Endothelial cell of umbilical vein (primary cell): Measurements from ENCODE around the gene RFPL4A. TPM values are rescaled to one million over a fixed set of nuclear protein-coding genes. Genes with fewer than 3 reads are reported as not detected.

Experiments
- BruUV-seq: library from RNA; stranded (reverse); fragments of 400-500 nt; replicated peaks from 2 replicates; lab custom pipeline; 2021; lab: Mats Ljungman, UMichigan
- CTCF ChIA-PET: fragments of 300-600, 350-600 bp; sonication (Branson Sonifier 250); formaldehyde crosslinking; loops from one replicate; lab custom pipeline; 2021; ENCODE audit warnings: antibody characterized with exemption, inconsistent platforms; lab: Charles Lee
- POLR2A ChIA-PET: fragments of 300-600, 350-600 bp; sonication (Branson Sonifier 250); formaldehyde crosslinking; loops from one replicate; lab custom pipeline; 2021; ENCODE audit warnings: antibody characterized with exemption, inconsistent platforms; lab: Charles Lee
- DNase-seq: peaks from one replicate; pipeline ENCODE4 v3.0.0-alpha.2; 2011; ENCODE audit warnings: low read depth, low spot score
- FAIRE-seq: peaks from 2 replicates; lab custom pipeline; 2011; peaks lifted over from hg19 to GRCh38; lab: Jason Lieb, UNC
- H2AFZ ChIP-seq: 2 replicates; pipeline ENCODE4 v1.6.0; 2012; ENCODE audit warnings: low read depth, low read length, control low read depth, inconsistent platforms
- H3K27ac ChIP-seq: 2 replicates; pipeline ENCODE4 v1.5.1; 2011; ENCODE audit warnings: low read depth, mild to moderate bottlenecking, control low read depth, low read length, moderate library complexity; ENCODE audit not compliant: insufficient read depth
- H3K27me3 ChIP-seq, 2 experiments: 2 replicates each; pipeline versions ENCODE4 v1.6.0 to v1.6.1; 2011; ENCODE audit warnings: low read length in 2 of 2, mixed read lengths in 1 of 2; ENCODE audit not compliant: control insufficient read depth in 2 of 2, insufficient read depth in 2 of 2
- H3K36me3 ChIP-seq, 2 experiments: 2 replicates in 1 of 2; 3 replicates in 1 of 2; pipeline ENCODE4 v1.5.1; 2011; ENCODE audit warnings: low read length in 2 of 2, mild to moderate bottlenecking in 1 of 2, moderate library complexity in 1 of 2; ENCODE audit not compliant: control insufficient read depth in 2 of 2, insufficient read depth in 2 of 2; ENCODE audit errors: extremely low read depth in 1 of 2
- H3K4me1 ChIP-seq: 3 replicates; pipeline ENCODE4 v1.5.1; 2011; ENCODE audit warnings: mild to moderate bottlenecking, low read length; ENCODE audit not compliant: control insufficient read depth, insufficient read depth; ENCODE audit errors: extremely low read depth
- H3K4me2 ChIP-seq: 2 replicates; pipeline ENCODE4 v1.6.1; 2011; ENCODE audit warnings: low read length, control low read depth, mixed read lengths; ENCODE audit not compliant: insufficient read depth
- H3K4me3 ChIP-seq, 3 experiments: fragments of 200-600 bp in 1 of 3; sonication (generic), shearing (Covaris generic) in 1 of 3; replicated peaks in 1 of 3; 2 replicates each; pipeline ENCODE4 v1.5.1; 2011 to 2016; ENCODE audit warnings: control low read depth in 3 of 3, low read length in 3 of 3, mild to moderate bottlenecking in 2 of 3, inconsistent platforms in 1 of 3, low read depth in 1 of 3, moderate library complexity in 1 of 3; ENCODE audit not compliant: insufficient read depth in 1 of 3
- H3K79me2 ChIP-seq: 2 replicates; pipeline ENCODE4 v1.6.0; 2012; ENCODE audit warnings: low read length, inconsistent platforms; ENCODE audit not compliant: control insufficient read depth, insufficient read depth
- H3K9ac ChIP-seq: replicated peaks from 2 replicates; pipeline ENCODE3; 2011; ENCODE audit warnings: low read length, control low read depth; ENCODE audit not compliant: insufficient read depth; ENCODE audit errors: extremely low read depth
- H3K9me1 ChIP-seq: replicated peaks from 3 replicates; pipeline ENCODE4 v1.6.0; 2011; ENCODE audit warnings: mild to moderate bottlenecking, low read length; ENCODE audit not compliant: control insufficient read depth, insufficient read depth; ENCODE audit errors: extremely low read depth
- H3K9me3 ChIP-seq: replicated peaks from 2 replicates; pipeline ENCODE4 v1.5.1; 2012; ENCODE audit warnings: low read length, inconsistent platforms; ENCODE audit not compliant: control insufficient read depth, insufficient read depth
- H4K20me1 ChIP-seq: replicated peaks from 2 replicates; pipeline ENCODE3; 2011; ENCODE audit warnings: mild to moderate bottlenecking, low read length; ENCODE audit not compliant: control insufficient read depth, insufficient read depth; ENCODE audit errors: extremely low read depth
- EZH2 ChIP-seq: IDR thresholded peaks from 2 replicates; pipeline ENCODE4 v1.6.1; 2012; ENCODE audit warnings: borderline replicate concordance, low read depth, mild to moderate bottlenecking, moderate library complexity, low read length, inconsistent platforms; ENCODE audit not compliant: severe bottlenecking
- FOS ChIP-seq: IDR thresholded peaks from 2 replicates; pipeline ENCODE4 v1.6.1; 2011; ENCODE audit warnings: mild to moderate bottlenecking, low read length, moderate library complexity, borderline replicate concordance; ENCODE audit not compliant: insufficient read depth
- GATA2 ChIP-seq: IDR thresholded peaks from 2 replicates; pipeline ENCODE4 v1.7.0; 2011; ENCODE audit warnings: low read depth, mild to moderate bottlenecking, moderate library complexity, mixed read lengths, low read length; ENCODE audit not compliant: insufficient read length, insufficient read depth
- JUN ChIP-seq: IDR thresholded peaks from 2 replicates; pipeline ENCODE4 v1.6.1; 2011; ENCODE audit warnings: borderline replicate concordance, low read depth; ENCODE audit not compliant: insufficient read length, insufficient read depth
- MYC ChIP-seq: IDR thresholded peaks from one replicate; pipeline ENCODE4 v1.6.1; 2011; ENCODE audit warnings: mild to moderate bottlenecking, low read depth, low read length
- POLR2A ChIP-seq: IDR thresholded peaks from 2 replicates; pipeline ENCODE4 v1.6.1; 2012; ENCODE audit warnings: low read depth, mild to moderate bottlenecking, control low read depth, low read length
- POLR2AphosphoS5 ChIP-seq: IDR thresholded peaks from 2 replicates; pipeline ENCODE4 v1.6.1; 2012; ENCODE audit warnings: low read depth, mild to moderate bottlenecking, control low read depth, low read length, moderate library complexity; ENCODE audit not compliant: insufficient read depth
- dilution Hi-C: fragments of 300-500 bp; cut with MboI; formaldehyde crosslinking; loops from one replicate; pipeline ENCODE4 v1.15.0; 2019; ENCODE audit warnings: low sequenced_read_pairs; ENCODE audit not compliant: extremely low pct_ligation_motif_present
- intact Hi-C: fragments of 100-400 bp; cut with micrococcal nuclease; formaldehyde crosslinking; loops from one replicate; pipeline ENCODE4 v1.10.0; 2022
- polyA plus RNA-seq, 4 experiments: library from polyadenylated mRNA; depleted of rRNA in 3 of 4; stranded (reverse) in 3 of 4; unstranded in 1 of 4; fragments of >200 nt; gene quantifications; 2 replicates each; pipeline versions ENCODE4 v1.2.1 to v1.2.3, GENCODE V29; 2011 to 2012; ENCODE audit warnings: missing spikeins in 1 of 4
- total RNA-seq: library from RNA; stranded (reverse); gene quantifications from 2 replicates; pipeline ENCODE4 v1.2.3, GENCODE V29; 2021
- TF ChIP-seq, protein P1 (sequence below): IDR thresholded peaks from 2 replicates; pipeline ENCODE4 v1.6.1; 2011; ENCODE audit not compliant: insufficient read depth, insufficient read length
- TF ChIP-seq, protein P2 (sequence below), 2 donors: IDR thresholded peaks; 1 replicate in 1 of 2; 2 replicates in 1 of 2; pipeline ENCODE4 v1.5.1; 2011; ENCODE audit warnings: low read length in 2 of 2, mild to moderate bottlenecking in 2 of 2, moderate library complexity in 2 of 2, control low read depth in 1 of 2, inconsistent platforms in 1 of 2, low read depth in 1 of 2; ENCODE audit not compliant: insufficient read depth in 1 of 2; ENCODE audit errors: extremely low read depth in 1 of 2

Gene RFPL4A
- total and polyA plus RNA-seq, 2 donors (not counting 3 experiments of a cell fraction or from before 2014, with no cell fraction given): not detected

DNA sequence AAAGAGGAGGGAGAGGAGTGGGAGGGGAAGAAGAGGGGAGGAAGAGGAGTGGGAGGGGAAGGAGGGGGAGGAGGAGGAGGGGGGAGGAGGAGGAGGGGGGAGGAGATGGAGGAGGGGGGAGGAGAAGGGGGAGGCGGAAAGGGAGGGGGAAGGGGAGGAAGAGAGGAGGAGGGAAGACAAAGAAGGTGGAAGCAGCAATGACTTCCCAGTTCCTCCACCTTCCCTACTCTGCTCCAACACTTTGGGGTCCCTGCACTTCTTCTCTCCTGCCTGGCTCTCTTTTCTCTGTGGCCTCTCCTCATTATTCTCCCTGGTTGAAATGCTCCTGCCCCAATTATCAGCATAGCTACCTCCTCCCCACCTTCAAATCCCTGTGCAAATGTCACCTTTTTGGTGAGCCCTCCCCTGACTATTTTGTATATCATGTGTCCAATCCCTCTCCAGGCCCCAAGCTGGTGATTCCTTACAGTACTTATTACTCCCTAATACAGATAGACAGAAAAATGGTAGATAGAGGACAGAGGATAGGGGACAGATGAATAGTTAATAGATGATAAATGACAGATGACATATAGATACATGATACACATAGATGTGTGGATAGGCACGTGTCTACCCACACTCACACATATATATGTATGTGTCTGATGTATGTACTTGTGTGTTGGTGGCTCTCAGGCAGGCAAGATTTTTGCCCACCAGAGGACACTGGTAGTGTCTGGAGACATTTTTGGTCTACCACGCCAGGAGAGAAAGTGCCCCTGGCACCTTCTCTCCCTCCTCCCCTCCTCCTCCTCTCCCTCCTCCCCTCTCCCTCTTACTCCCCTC, 45.9 kb upstream of the RFPL4A start:
- FAIRE-seq (no peak), DNase-seq (no peak)
- no peaks in the 10 kb centered on the region for H3K4me1 ChIP-seq
- intact Hi-C loops (no loop called here), dilution Hi-C loops (no loop called here)
- H4K20me1 ChIP-seq: no peaks in the 10 kb centered on the region
- H3K27me3 ChIP-seq: no peaks in the 10 kb centered on the region
- BruUV-seq: no TSS peak
- no peak overlapping the region for H3K4me3 ChIP-seq
- H3K79me2 ChIP-seq: no peaks in the 10 kb centered on the region
- no peaks in the 10 kb centered on the region for H3K36me3 ChIP-seq
- no peak overlapping the region for H3K4me2 ChIP-seq
- H3K9ac ChIP-seq: no peak overlapping the region
- no peak overlapping the region for H3K27ac ChIP-seq
- no peaks in the 10 kb centered on the region for H3K9me1 ChIP-seq
- no peak for TF ChIP-seq JUN
- TF ChIP-seq EZH2: no peak
- TF ChIP-seq POLR2A: no peak
- TF ChIP-seq, protein P1, sequence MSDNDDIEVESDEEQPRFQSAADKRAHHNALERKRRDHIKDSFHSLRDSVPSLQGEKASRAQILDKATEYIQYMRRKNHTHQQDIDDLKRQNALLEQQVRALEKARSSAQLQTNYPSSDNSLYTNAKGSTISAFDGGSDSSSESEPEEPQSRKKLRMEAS: no peak
- no peak for TF ChIP-seq POLR2AphosphoS5
- TF ChIP-seq, protein P2, sequence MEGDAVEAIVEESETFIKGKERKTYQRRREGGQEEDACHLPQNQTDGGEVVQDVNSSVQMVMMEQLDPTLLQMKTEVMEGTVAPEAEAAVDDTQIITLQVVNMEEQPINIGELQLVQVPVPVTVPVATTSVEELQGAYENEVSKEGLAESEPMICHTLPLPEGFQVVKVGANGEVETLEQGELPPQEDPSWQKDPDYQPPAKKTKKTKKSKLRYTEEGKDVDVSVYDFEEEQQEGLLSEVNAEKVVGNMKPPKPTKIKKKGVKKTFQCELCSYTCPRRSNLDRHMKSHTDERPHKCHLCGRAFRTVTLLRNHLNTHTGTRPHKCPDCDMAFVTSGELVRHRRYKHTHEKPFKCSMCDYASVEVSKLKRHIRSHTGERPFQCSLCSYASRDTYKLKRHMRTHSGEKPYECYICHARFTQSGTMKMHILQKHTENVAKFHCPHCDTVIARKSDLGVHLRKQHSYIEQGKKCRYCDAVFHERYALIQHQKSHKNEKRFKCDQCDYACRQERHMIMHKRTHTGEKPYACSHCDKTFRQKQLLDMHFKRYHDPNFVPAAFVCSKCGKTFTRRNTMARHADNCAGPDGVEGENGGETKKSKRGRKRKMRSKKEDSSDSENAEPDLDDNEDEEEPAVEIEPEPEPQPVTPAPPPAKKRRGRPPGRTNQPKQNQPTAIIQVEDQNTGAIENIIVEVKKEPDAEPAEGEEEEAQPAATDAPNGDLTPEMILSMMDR (IDR thresholded peaks at IDR 0.05; ENCODE audit: extremely low read depth in 1 of 2, insufficient read depth in 1 of 2, low read depth in 1 of 2, low read length in 2 of 2): no peak
- TF ChIP-seq FOS: no peak
- no peak for TF ChIP-seq MYC
- no peak for TF ChIP-seq GATA2
- H2AFZ ChIP-seq: no peak overlapping the region
- POLR2A ChIA-PET: no interaction called here
- no peaks in the 10 kb centered on the region for H3K9me3 ChIP-seq
- CTCF ChIA-PET: no interaction called here
